SK-N-SH (cell line): ENCODE results near the gene STK35.

Source experiments
- CTCF ChIP-seq: fragments of 200-600 bp; sonication (generic); IDR thresholded peaks from 2 replicates; pipeline ENCODE4 v1.6.1; 2017; ENCODE audit warnings: antibody characterized with exemption, mild to moderate bottlenecking, moderate library complexity
- EP300 ChIP-seq, 2 experiments: IDR thresholded peaks; 2 replicates each; pipeline versions ENCODE4 v1.4.0 to v1.6.1; 2012; ENCODE audit warnings: borderline replicate concordance in 1 of 2, low read depth in 1 of 2, low read length in 1 of 2
- JUND ChIP-seq: IDR thresholded peaks from 2 replicates; pipeline ENCODE4 v1.4.0; 2012
- MAX ChIP-seq: IDR thresholded peaks from 2 replicates; pipeline ENCODE4 v1.4.0; 2012; ENCODE audit warnings: low read depth
- MEF2A ChIP-seq: IDR thresholded peaks from 2 replicates; pipeline ENCODE4 v1.4.0; 2012; ENCODE audit warnings: low read depth, borderline replicate concordance
- MXI1 ChIP-seq: IDR thresholded peaks from 2 replicates; pipeline ENCODE4 v1.6.1; 2012; ENCODE audit warnings: mild to moderate bottlenecking, low read depth, low read length, improper control_type of control experiment
- NFIC ChIP-seq: IDR thresholded peaks from 2 replicates; pipeline ENCODE4 v1.4.0; 2012; ENCODE audit warnings: borderline replicate concordance
- RAD21 ChIP-seq: IDR thresholded peaks from 2 replicates; pipeline ENCODE4 v1.6.1; 2012; ENCODE audit warnings: mild to moderate bottlenecking, low read length
- RCOR1 ChIP-seq: fragments of 150-350 bp; IDR thresholded peaks from 2 replicates; pipeline ENCODE4 v1.6.1; 2017; ENCODE audit warnings: antibody characterized with exemption, low read length
- REST ChIP-seq: IDR thresholded peaks from 2 replicates; pipeline ENCODE4 v1.6.1; 2012; ENCODE audit warnings: mild to moderate bottlenecking, low read depth, low read length, moderate library complexity
- SMC3 ChIP-seq: IDR thresholded peaks from 2 replicates; pipeline ENCODE4 v1.6.1; 2012; ENCODE audit warnings: low read depth, low read length, improper control_type of control experiment
- TAF1 ChIP-seq: IDR thresholded peaks from 2 replicates; pipeline ENCODE4 v1.6.1; 2012; ENCODE audit warnings: low read depth, mild to moderate bottlenecking, low read length, moderate library complexity, borderline replicate concordance
- USF1 ChIP-seq: IDR thresholded peaks from 2 replicates; pipeline ENCODE4 v1.4.0; 2012; ENCODE audit warnings: low read depth, borderline replicate concordance
- YY1 ChIP-seq: IDR thresholded peaks from 2 replicates; pipeline ENCODE4 v1.4.0; 2012; ENCODE audit warnings: low read depth, mild to moderate bottlenecking

GRCh38 chr20:2065099-2065498 lies 36.5 kb upstream of the STK35 start:
- TF ChIP-seq CTCF, result no peak
- TF ChIP-seq USF1, result no peak
- TF ChIP-seq EP300 (IDR thresholded peaks at IDR 0.05; ENCODE audit: borderline replicate concordance in 1 of 2, low read depth in 1 of 2, low read length in 1 of 2), result no peak
- TF ChIP-seq TAF1, result no peak
- TF ChIP-seq REST, result no peak
- TF ChIP-seq RCOR1, result no peak
- no peak for TF ChIP-seq YY1
- TF ChIP-seq MXI1, result no peak
- TF ChIP-seq MEF2A, result no peak
- no peak for TF ChIP-seq JUND
- TF ChIP-seq RAD21, result no peak
- no peak for TF ChIP-seq MAX
- TF ChIP-seq SMC3, result no peak
- no peak for TF ChIP-seq NFIC
